GM21528 (cell line): ENCODE results near the gene OR1A1.
"Not testable (repeated sequence)": the region's sequence is repeated elsewhere in the genome, so short reads cannot be mapped to it uniquely, and the experiment has no call there.

Experiments used
- ATAC-seq: cut with Tn5 transposase; IDR thresholded peaks from one replicate; pipeline ENCODE4 v1.9.1; 2021; ENCODE audit warnings: mild to moderate bottlenecking, moderate library complexity; ENCODE audit not compliant: unreplicated experiment, low FRiP score

OR1A1 gene

GRCh38 chr17:3207367-3207766 lies at the start of gene OR1A1:
OR1A1 (plus strand) TSS chr17:3207667; CDS start chr17:3215621, 7,954 bp downstream.
- ATAC-seq = no peak

- no peak for ATAC-seq
These were observed 39.9 kb upstream of the OR1A1 start for GRCh38 chr17:3167574-3167973.

GRCh38 chr17:3189961-3190360 lies 17.5 kb upstream of the OR1A1 start:
- ATAC-seq = no peak

- ATAC-seq = no peak
These were observed 10.2 kb upstream of the OR1A1 start, which contains the start of gene OR1A2 for GRCh38 chr17:3197219-3197618. OR1A2 (plus strand) TSS chr17:3197519; CDS start chr17:3197519, 0 bp downstream.

- no peak for ATAC-seq
These were observed 1.0 kb downstream of the OR1A1 start for GRCh38 chr17:3208484-3208883.

- no peak for ATAC-seq
These were observed 5.5 kb downstream of the OR1A1 start for GRCh38 chr17:3213001-3213400.

GRCh38 chr17:3213587-3213986 lies 6.1 kb downstream of the OR1A1 start:
- ATAC-seq = no peak

- ATAC-seq = not testable (repeated sequence)
These were observed 12.5 kb downstream of the OR1A1 start for GRCh38 chr17:3219978-3220377.

- no peak for ATAC-seq
These were observed 14.4 kb downstream of the OR1A1 start for GRCh38 chr17:3221850-3222249.

GRCh38 chr17:3222505-3222904 lies 15.0 kb downstream of the OR1A1 start:
- no peak for ATAC-seq

- not testable (repeated sequence) for ATAC-seq
These were observed 17.4 kb downstream of the OR1A1 start for GRCh38 chr17:3224721-3225352.

- ATAC-seq = not testable (repeated sequence)
These were observed 24.8 kb downstream of the OR1A1 start for GRCh38 chr17:3232300-3232699.

- ATAC-seq = not testable (repeated sequence)
These were observed 31.2 kb downstream of the OR1A1 start for GRCh38 chr17:3238685-3239084.

GRCh38 chr17:3241044-3241443 lies 33.6 kb downstream of the OR1A1 start:
- ATAC-seq = not testable (repeated sequence)

GRCh38 chr17:3244841-3245240 lies 37.4 kb downstream of the OR1A1 start:
- ATAC-seq = not testable (repeated sequence)

GRCh38 chr17:3249013-3249412 lies 41.5 kb downstream of the OR1A1 start:
- ATAC-seq = not testable (repeated sequence)

- no peak for ATAC-seq
These were observed 49.1 kb downstream of the OR1A1 start for GRCh38 chr17:3256575-3256974.

- no peak for ATAC-seq
These were observed 52.7 kb downstream of the OR1A1 start for GRCh38 chr17:3260163-3260562.

- ATAC-seq = no peak
These were observed 53.1 kb downstream of the OR1A1 start for GRCh38 chr17:3260600-3260999.
